GM18505 (cell line): ENCODE results near the gene MYCBP2.

ENCODE experiments used
- ATAC-seq: cut with Tn5 transposase; IDR thresholded peaks from one replicate; pipeline ENCODE4 v1.9.1; 2021; ENCODE audit not compliant: unreplicated experiment
- POLR2A ChIP-seq: IDR thresholded peaks from 4 replicates; pipeline ENCODE4 v1.6.1; 2011; ENCODE audit warnings: borderline replicate concordance; ENCODE audit not compliant: insufficient read depth, insufficient read length; ENCODE audit errors: extremely low read depth

Gene MYCBP2

DNA sequence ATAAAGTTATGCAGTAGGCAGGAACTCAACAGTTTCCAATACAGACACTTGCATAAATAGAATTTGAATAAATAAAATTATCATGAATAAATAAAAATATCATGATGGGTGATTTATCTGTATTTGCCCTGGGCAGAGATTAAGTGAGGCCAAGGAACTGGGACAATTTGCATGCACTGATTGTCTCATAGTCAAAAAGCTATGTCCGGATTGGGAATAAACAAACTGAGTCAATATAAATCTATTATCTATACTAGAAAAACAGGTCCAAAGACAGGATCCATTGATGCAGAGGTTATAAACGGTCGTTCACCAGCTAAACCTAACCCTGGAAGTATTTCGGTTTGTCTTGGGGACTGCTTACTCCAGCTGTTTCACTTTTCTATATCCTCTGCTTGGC is 273.7 kb downstream of the MYCBP2 start:
- ATAC-seq, result no peak
- TF ChIP-seq POLR2A, result no peak

DNA sequence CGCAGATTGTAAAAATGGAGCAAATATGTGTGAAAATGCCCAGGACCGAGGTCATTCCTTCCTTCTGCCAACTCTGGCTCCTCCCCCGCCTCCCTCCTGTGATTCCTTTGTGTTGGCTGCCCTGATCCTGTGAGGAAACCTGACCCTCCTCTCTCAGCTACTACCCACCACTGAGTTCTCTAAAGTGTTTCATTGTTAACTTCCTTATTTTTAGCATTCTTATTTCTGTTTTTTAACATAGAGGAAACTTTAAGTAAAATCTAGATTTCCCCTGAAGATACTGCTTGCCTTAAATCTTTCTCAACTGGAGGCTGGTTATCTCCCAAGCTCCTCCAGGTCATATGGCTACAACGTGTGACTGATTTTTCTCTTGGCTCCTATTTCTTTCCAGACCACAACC is 278.2 kb downstream of the MYCBP2 start:
- ATAC-seq, result no peak
- no peak for TF ChIP-seq POLR2A

DNA sequence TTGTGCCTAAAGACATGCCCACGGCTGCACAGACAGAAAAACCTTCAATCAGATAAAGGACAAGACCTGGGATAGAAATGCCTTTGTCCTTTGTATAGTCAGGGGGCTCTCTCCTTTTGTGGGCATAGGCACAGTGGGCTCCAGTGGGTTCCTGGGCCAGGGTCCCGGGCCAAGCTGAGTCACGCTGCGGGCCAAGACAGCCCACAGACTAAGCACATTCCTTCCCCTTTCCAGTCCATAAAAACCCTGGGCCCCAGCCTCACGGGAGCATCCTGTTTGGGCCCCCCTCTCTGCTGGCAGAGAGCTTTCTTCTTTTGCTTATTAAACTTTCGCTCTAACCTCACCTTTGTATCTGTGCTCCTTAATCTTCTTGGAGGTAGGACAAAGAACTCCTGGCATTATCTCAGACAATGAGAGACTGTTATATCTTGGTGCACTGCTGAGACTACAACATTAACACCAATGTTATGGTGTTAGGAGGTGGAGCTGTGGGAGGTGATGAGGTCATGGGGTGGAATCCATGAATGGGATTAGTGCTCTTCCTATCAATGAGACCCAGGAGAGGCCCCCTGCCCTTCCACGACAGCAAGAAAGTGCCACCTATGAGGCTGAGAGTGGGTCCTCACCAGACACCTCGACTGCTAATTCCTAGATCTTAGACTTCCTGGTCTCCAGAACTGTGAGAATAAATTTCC is 279.1 kb downstream of the MYCBP2 start:
- TF ChIP-seq POLR2A, result no peak
- ATAC-seq, result no peak

DNA sequence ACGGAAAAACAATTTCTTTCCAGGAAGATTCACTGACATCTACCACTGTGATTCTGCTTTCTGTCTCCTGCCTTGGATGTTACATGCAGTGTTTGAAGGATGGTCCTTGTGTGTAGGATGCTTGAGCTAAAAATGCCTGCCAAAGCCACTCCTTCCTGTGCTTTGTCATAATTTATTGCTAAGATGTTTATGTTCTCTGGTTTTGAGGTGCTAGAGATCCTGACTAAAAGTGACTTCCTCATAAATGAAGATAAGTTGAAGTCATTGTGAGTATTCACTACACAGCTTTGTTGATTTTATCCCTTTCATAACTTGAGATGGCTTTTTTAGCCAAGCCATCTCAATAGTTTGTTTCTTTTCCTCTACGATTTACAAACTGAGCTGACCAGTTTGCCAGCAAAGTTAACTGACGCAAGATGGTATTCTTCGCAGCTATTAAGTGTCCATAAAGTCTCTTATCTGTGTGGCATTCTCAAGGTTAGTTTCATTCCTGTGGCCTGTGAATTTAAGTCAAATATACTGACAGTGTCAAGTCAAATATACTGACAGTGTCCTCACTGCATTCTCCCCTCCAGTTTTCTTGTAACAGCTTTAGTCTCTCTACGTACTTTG is 284.2 kb downstream of the MYCBP2 start:
- ATAC-seq, result no peak
- no peak for TF ChIP-seq POLR2A

GRCh38 chr13:77040835-77041234 is 286.1 kb downstream of the MYCBP2 start:
- no peak for TF ChIP-seq POLR2A
- no peak for ATAC-seq

DNA sequence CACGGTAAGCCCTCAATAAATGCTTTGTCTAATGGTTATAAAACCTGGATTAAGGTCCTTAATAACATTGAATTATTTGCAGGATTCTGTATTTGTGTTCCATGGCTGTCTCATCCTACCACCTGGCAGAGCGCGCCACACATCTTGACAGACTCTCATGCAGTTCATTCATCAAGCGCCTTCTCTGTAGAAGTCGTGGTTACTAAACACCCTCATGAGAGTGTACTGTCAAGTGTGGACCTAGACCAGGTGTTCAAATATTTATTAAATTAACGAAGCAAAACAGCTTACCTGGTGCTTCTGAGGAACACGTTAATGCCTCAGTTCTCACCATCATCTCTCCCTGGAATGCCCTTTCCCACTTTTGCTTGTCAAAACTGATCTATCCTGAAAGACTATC is 286.8 kb downstream of the MYCBP2 start:
- no peak for TF ChIP-seq POLR2A
- no peak for ATAC-seq

DNA sequence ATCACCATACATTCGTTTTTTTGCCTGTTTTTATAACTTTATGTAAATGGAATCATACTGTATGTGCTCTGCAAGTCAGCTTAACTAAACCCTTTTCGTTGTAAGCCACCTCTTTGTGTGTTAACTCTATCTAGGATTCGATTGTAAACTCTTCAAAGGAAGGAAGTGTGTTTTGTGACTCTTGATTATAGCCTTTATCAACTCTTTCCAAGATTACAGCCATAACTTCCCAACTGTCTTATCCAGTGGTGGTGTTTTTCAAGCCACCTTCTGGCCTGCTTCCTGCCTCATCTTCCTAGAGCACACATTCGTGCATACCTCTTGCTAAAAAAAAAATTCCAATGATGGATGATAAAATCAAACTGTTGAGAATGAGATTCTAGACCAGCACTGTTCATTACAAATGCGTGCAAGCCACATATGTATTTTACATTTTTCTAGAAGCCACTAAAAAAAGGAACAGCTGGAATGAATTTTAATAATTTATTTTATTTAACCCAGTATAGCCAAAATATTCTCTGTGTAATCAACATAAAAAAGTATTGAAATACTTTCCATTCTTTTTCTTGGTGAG is 287.9 kb downstream of the MYCBP2 start:
- no peak for TF ChIP-seq POLR2A
- ATAC-seq, result no peak

GRCh38 chr13:77036279-77036678 is 290.6 kb downstream of the MYCBP2 start:
- ATAC-seq, result no peak
- no peak for TF ChIP-seq POLR2A

- no peak for ATAC-seq
- TF ChIP-seq POLR2A, result no peak
Measured at GRCh38 chr13:77034881-77035280, 292.0 kb downstream of the MYCBP2 start.

GRCh38 chr13:77033717-77034302 is 293.1 kb downstream of the MYCBP2 start:
- no peak for ATAC-seq

GRCh38 chr13:77031656-77032243 is 295.1 kb downstream of the MYCBP2 start:
- no peak for TF ChIP-seq POLR2A
- ATAC-seq, result no peak

More at GRCh38 chr13:77033717-77034302, 293.1 kb downstream of the MYCBP2 start:
- no peak for TF ChIP-seq POLR2A

GRCh38 chr13:77029436-77029835 is 297.5 kb downstream of the MYCBP2 start:
- TF ChIP-seq POLR2A, result no peak
- ATAC-seq, result no peak

DNA sequence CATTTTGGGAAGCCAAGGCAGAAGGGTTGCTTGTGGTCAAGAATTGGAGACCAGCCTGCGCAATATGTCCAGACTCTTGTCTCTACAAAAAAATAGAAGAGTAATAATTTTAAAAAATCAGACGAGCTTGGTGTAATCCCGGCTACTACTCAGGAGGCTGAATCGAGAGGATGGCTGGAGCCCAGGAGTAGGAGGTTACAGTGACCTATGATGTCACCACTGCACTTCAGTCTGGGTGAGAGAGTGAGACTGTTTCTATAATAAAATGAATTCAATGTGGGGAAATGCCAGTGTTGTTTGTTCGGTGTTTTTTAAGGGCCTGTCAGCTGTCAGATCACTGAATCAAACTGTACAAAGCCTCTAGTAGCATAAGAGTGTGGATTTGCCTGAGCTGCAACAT is 298.7 kb downstream of the MYCBP2 start:
- no peak for TF ChIP-seq POLR2A
- ATAC-seq, result no peak

- ATAC-seq, result peak; percentile 58
- peak; percentile 83 for TF ChIP-seq POLR2A
Measured at GRCh38 chr13:77026861-77027621, 299.9 kb downstream of the MYCBP2 start, which contains the start of gene FBXL3. Gene FBXL3 (minus strand): TSS chr13:77027159. CDS start chr13:77021860, 5,299 bp downstream.
